Stomach (tissue), 4 donors: ENCODE results near the gene CLTC.

Experiments
- CTCF ChIP-seq, 7 experiments: fragments of 450-650 bp in 4 of 7; fragments of 200-600 bp in 3 of 7; sonication (generic) in 3 of 7; IDR thresholded peaks; one replicate each; pipeline ENCODE4 v1.5.1; 2016 to 2019; ENCODE audit warnings: antibody characterized with exemption in 7 of 7, control low read depth in 2 of 7, mild to moderate bottlenecking in 1 of 7
- EP300 ChIP-seq: sonication (generic); formaldehyde crosslinking; IDR thresholded peaks from one replicate; pipeline ENCODE4 v1.6.1; 2017; ENCODE audit warnings: antibody characterized with exemption
- POLR2A ChIP-seq, 4 donors: fragments of 450-650 bp; IDR thresholded peaks; one replicate each; pipeline ENCODE4 v1.6.1; 2016; ENCODE audit warnings: antibody characterized with exemption in 4 of 4, control low read depth in 2 of 4, mild to moderate bottlenecking in 1 of 4, moderate library complexity in 1 of 4
- POLR2AphosphoS5 ChIP-seq, 3 donors: sonication (generic); formaldehyde crosslinking; IDR thresholded peaks; one replicate each; pipeline ENCODE4 v1.6.1; 2016; ENCODE audit warnings: antibody characterized with exemption in 3 of 3

DNA sequence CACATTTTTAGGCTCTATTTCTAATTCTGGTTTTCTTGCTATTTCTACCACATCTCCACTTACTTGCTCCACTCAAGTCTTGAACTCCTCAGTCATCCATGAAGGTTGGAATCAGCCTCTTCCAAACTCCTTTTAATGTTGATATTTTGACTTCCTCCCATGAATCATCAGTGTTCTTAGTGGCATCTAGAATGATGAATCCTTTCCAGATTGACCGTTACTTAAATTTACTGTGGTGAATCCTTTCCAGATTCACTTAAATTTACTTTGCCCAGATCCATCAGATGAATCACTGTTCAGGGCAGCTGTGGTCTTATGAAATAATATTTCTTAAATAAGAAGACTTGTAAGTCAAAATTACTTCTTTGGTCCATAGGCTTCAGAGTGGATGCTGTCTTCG, 32.4 kb downstream of the CLTC start:
- TF ChIP-seq CTCF (IDR thresholded peaks at IDR 0.05) (no peak), POLR2AphosphoS5 (IDR thresholded peaks at IDR 0.05) (no peak), POLR2A (IDR thresholded peaks at IDR 0.05) (no peak), EP300 (no peak)
